Measurements from ENCODE around the gene ANXA10. TPM values are rescaled to one million over a fixed set of nuclear protein-coding genes. Genes with fewer than 3 reads are reported as not detected.

Gene ANXA10
- total and polyA plus RNA-seq, 2 of the 8 experiments (the other 6 are each of a cell fraction or from before 2014, with no cell fraction given), result not detected

DNA sequence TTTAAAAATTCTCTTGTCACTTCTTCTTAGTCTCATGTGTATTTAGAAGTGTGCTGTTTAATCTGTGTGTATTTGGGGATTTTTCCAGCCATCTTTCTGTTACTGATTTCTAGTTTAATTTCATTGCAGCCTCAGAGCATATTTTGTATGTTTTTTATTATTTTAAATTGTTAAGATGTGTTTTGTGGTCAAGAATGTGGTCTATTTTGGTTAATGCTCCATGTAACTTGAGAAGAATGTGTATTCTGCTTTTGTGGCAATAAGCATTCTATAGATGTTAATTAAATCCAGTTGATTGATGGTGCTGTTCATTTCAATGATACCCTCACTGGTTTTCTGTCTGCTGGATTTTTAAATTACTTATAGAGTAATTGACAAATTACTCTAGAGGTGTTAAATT lies 38.9 kb downstream of the ANXA10 start:
- no peak overlapping the region for H3K4me2 ChIP-seq (ENCODE audit: insufficient read depth in 1 of 2, low read depth in 2 of 2, low read length in 2 of 2)
- H3K27ac ChIP-seq (ENCODE audit: low read depth, low read length), result no peak overlapping the region
- H2AFZ ChIP-seq (ENCODE audit: low read length), result no peak overlapping the region
- H3K56ac ChIP-seq (replicated peaks; ENCODE audit: insufficient read length, low read depth, low read length), result no peak overlapping the region
- no peak overlapping the region for H2AK5ac ChIP-seq (ENCODE audit: low read depth, low read length)
- no peak overlapping the region for H4K8ac ChIP-seq (ENCODE audit: extremely low read depth, insufficient read depth, low read length)
- H3K4me3 ChIP-seq (ENCODE audit: extremely low read depth in 1 of 4, insufficient read depth in 2 of 4, low read depth in 3 of 4, low read length in 4 of 4), result no peak overlapping the region
- no peak for TF ChIP-seq TAF7 (optimal IDR thresholded peaks at IDR 0.05; ENCODE audit: borderline replicate concordance, low read depth, low read length)
- no peak for TF ChIP-seq EP300 (IDR thresholded peaks at IDR 0.05; ENCODE audit: borderline replicate concordance in 1 of 2, low read depth in 2 of 2, low read length in 2 of 2)
- TF ChIP-seq, protein P1, sequence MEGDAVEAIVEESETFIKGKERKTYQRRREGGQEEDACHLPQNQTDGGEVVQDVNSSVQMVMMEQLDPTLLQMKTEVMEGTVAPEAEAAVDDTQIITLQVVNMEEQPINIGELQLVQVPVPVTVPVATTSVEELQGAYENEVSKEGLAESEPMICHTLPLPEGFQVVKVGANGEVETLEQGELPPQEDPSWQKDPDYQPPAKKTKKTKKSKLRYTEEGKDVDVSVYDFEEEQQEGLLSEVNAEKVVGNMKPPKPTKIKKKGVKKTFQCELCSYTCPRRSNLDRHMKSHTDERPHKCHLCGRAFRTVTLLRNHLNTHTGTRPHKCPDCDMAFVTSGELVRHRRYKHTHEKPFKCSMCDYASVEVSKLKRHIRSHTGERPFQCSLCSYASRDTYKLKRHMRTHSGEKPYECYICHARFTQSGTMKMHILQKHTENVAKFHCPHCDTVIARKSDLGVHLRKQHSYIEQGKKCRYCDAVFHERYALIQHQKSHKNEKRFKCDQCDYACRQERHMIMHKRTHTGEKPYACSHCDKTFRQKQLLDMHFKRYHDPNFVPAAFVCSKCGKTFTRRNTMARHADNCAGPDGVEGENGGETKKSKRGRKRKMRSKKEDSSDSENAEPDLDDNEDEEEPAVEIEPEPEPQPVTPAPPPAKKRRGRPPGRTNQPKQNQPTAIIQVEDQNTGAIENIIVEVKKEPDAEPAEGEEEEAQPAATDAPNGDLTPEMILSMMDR (IDR thresholded peaks at IDR 0.05; ENCODE audit: control extremely low read depth in 1 of 3, insufficient read depth in 1 of 3, low read depth in 1 of 3, low read length in 3 of 3), result no peak
- no peaks in the 10 kb centered on the region for H4K20me1 ChIP-seq (replicated peaks in 1 of 2; ENCODE audit: control insufficient read depth in 1 of 2, insufficient read depth in 2 of 2, low read length in 2 of 2)
- no peak overlapping the region for H2BK5ac ChIP-seq (ENCODE audit: low read depth, low read length)
- H3K9ac ChIP-seq (replicated peaks in 1 of 4; ENCODE audit: extremely low read depth in 1 of 4, low read depth in 3 of 4, low read length in 3 of 4), result no peak overlapping the region
- H2BK15ac ChIP-seq (ENCODE audit: low read length), result no peak overlapping the region
- H3K23ac ChIP-seq (ENCODE audit: insufficient read length), result no peak overlapping the region
- FAIRE-seq (no peak), DNase-seq (ENCODE audit: low read depth in 1 of 2, low spot score in 2 of 2) (no peak)
- H2BK12ac ChIP-seq (ENCODE audit: low read depth, low read length), result no peak overlapping the region
- no peak overlapping the region for H3K18ac ChIP-seq (ENCODE audit: extremely low read depth, low read length)
- no peak overlapping the region for H2BK20ac ChIP-seq (ENCODE audit: low read length)
- no peaks in the 10 kb centered on the region for H3K79me1 ChIP-seq (ENCODE audit: low read depth, low read length)
- no peak overlapping the region for H3K4ac ChIP-seq (replicated peaks; ENCODE audit: insufficient read length, low read depth, low read length)
- H3K23me2 ChIP-seq (ENCODE audit: low read depth, low read length), result no peaks in the 10 kb centered on the region
- no peaks in the 10 kb centered on the region for H3K4me1 ChIP-seq (replicated peaks in 1 of 4; ENCODE audit: control insufficient read depth in 3 of 4, insufficient read depth in 4 of 4, low read length in 3 of 4)
- no peaks in the 10 kb centered on the region for H3K36me3 ChIP-seq (ENCODE audit: control insufficient read depth in 2 of 4, insufficient read depth in 4 of 4, low read length in 3 of 4)
- no peaks in the 10 kb centered on the region for H3K27me3 ChIP-seq (replicated peaks in 1 of 4; ENCODE audit: control insufficient read depth in 3 of 4, extremely low read depth in 1 of 4, insufficient read depth in 3 of 4, low read length in 3 of 4)
- no peak overlapping the region for H4K5ac ChIP-seq (ENCODE audit: insufficient read length, low read depth, low read length)
- H3K79me2 ChIP-seq (ENCODE audit: control insufficient read depth in 1 of 2, insufficient read depth in 2 of 2, low read length in 2 of 2), result no peaks in the 10 kb centered on the region
- H4K91ac ChIP-seq (replicated peaks; ENCODE audit: insufficient read length, low read length), result no peak overlapping the region
- H2BK120ac ChIP-seq (replicated peaks; ENCODE audit: low read depth, low read length), result no peak overlapping the region
- H3K14ac ChIP-seq (ENCODE audit: insufficient read length), result no peak overlapping the region
- ChIA-PET POLR2A (ENCODE audit: partially characterized antibody) (no interaction called here), CTCF (ENCODE audit: partially characterized antibody) (interaction anchor here (0.5 kb wide), 1 partner anchor 23 kb away, joined by 3 read pairs; no protein-coding TSS in a partner anchor)
- H3K9me3 ChIP-seq (ENCODE audit: insufficient read depth in 2 of 2, low read depth in 1 of 2, low read length in 1 of 2), result no peaks in the 10 kb centered on the region

Data from H1 (cell line).